ENCODE data around the gene PDZD2.
"Not testable (repeated sequence)": the region's sequence is repeated elsewhere in the genome, so short reads cannot be mapped to it uniquely, and the experiment has no call there.

GRCh38 chr5:32039133-32039532, 400.2 kb downstream of the PDZD2 start:
- not testable (repeated sequence) for TF ChIP-seq EZH2 (IDR thresholded peaks at IDR 0.05; ENCODE audit: borderline replicate concordance, low read depth, low read length, poor library complexity, severe bottlenecking); CTCF (conservative IDR thresholded peaks at IDR 0.05; ENCODE audit: low read depth, low read length)
